HG03342 (cell line): ENCODE measurements around the gene TNRC6B.
"Not testable (repeated sequence)": the region's sequence is repeated elsewhere in the genome, so short reads cannot be mapped to it uniquely, and the experiment has no call there.

ENCODE experiments used
- ATAC-seq: cut with Tn5 transposase; IDR thresholded peaks from one replicate; pipeline ENCODE4 v1.9.1; 2021; ENCODE audit warnings: mild to moderate bottlenecking, moderate library complexity; ENCODE audit not compliant: unreplicated experiment

Gene TNRC6B

DNA sequence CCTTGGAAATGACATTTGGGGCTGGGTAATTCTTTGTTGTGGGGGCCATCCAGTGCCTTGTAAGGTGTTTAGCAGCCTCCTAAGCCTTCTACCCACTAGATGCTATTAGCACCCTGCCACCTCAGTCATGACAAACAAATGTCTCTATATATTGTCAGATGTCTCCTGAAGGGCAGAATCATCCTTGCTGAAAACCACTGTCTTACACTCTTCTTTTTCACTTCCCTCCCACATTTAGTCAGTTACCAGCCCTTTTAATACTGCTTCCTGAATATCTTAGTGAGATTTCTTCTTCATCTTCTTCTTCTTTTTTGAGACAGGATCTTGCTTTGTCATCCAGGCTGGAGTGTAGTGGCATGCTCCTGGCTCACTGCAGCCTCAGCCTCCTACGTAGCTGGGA lies 33.1 kb downstream of the TNRC6B start:
- no peak for ATAC-seq

DNA sequence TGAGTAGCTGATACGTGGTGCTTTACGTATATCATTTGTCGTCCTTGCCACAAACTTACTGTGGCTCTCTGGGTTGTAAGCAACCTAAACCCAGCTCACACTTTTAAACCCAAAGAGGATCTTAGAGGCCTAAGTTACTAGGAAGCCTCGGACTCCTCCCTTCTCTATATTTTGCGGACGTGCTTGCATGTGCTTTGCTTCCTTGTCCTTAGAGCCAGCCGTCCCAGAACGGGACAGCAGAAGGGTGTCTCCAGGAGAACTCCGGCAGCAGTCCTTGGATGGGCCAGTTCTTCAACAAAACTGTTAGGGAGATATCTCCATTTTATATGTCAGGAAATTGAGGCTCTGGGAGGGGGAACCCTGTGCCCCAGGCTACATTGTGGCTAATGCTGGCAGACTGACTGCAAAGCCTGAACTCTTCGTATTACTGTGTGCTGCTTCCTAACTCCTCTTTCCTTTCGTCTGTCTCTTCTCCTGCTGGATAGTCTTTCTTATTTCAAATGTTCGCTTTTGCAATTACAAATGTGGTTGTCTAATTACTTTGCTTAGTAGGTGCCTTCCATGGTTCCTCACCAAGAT lies 33.8 kb downstream of the TNRC6B start:
- ATAC-seq: no peak

- ATAC-seq: no peak
These were observed 34.4 kb downstream of the TNRC6B start for GRCh38 chr22:40212121-40212520.

GRCh38 chr22:40213478-40213877 lies 35.8 kb downstream of the TNRC6B start:
- ATAC-seq: no peak

DNA sequence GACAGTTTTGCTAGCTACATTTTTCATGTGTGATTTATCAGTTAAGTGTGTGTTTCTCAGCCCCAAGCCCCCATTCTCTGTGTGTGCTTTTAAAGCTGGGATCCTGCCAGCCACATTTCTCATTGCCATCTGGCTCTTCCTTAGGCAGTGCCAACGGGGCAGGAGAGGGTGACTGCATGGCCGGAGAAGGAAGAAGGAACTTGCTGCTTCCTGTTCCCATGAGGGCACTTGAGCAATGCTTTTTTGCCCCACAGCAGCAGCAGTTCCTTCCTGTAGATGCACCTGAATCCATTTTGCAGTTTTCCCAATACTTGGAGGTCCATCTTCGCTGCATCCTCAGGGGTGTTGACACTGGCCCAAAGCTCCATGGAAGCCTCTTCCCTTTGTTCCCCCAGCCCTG lies 37.5 kb downstream of the TNRC6B start:
- no peak for ATAC-seq

GRCh38 chr22:40216041-40216756 lies 38.5 kb downstream of the TNRC6B start:
- ATAC-seq: no peak

DNA sequence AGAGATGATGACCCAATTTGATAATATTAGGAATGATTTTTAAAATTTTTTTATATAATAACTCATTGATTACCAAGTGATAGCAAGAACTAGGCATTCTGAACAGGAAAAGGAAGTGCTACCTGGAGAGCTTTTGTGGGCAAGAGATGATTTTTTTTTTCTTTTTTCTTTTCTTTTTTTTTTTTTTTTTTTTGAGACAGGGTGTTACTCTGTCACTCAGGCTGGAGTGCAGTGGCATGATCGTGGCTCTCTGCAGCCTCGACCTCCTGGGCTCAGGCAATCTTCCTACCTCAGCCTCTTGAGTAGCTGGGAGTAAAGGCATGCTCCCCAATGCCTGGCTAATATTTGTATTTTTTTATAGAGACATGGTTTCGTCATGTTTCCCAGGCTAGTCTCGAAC lies 40.4 kb downstream of the TNRC6B start:
- ATAC-seq: no peak

DNA sequence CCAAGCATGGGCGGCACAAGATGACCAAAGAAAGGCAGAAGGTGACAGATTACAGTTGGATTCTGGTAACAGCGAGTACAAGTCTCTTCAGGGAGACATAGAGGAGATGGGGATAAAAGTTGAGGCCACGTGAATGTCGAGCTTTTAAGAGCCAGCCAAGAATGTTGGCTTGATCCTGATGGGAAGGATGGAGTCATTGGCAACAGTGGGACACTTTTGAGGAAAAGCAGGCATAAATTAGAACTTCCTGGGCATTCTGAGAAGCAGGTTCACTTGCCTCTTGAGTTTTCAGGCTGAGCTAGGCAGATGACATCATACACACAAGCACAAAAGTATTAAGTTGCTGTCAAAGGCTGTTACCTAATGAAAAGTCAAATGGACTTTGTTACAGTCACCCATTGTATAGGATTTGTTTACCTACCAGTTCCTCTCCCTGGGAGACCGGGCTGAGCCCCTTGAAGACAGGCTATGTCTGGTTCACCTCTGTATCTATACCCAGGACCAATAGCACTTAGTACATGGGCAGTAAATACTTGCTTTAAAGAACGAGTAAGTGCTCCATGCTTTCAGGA lies 41.1 kb downstream of the TNRC6B start:
- ATAC-seq: no peak

DNA sequence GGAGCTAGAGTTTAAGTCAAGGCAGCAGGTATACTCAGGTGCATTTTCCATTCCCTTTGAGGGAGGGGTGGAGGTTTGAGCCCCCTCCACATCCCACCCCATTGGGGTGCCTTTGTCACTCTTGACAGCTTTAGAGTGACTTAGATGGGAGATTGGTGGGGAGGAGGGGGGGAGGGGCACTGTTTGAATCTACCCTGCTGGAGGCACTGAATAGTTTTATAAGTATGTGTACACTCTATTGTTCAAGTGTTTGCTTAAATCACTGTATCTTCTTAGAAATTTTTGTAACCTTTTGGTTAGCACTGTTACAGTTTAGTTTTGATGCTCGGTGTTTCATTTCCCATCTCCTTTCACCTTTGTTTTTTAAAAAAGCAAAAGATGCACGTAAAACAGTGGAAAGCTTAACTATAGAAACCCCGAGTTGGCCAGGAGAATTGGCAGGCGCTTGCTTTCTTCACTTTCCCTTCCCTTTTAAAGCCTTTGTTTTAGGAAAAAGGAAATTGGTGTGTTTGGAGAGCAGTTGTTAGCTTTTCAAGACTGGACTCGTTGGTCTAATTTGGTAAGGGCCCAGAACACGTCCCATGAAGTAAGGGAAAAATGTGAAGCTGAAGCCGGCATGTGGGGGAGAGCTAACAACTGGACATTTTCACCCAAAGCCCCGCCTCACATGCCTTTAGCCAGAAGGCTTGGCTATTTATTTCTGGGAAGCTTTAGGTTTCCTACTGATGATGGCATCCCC lies 42.8 kb downstream of the TNRC6B start:
- no peak for ATAC-seq

DNA sequence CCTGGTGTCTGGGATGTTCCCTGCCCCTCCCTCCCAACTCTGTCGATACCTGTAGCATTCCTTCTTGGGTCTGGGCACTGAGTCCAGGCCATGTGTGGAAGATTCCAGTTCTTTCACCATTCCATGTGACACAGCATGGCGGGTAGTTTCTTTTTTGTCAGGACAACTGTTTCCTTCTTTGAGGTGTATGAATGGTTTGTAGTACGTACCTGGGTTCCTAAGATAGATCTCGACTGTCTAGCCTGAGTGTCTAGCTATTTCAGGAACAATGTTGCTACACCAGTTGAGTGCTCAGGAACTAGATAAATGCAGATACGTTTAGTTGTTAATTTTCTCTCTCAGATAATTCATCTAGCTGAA lies 43.3 kb downstream of the TNRC6B start:
- no peak for ATAC-seq

GRCh38 chr22:40222979-40223378 lies 45.3 kb downstream of the TNRC6B start:
- not testable (repeated sequence) for ATAC-seq

DNA sequence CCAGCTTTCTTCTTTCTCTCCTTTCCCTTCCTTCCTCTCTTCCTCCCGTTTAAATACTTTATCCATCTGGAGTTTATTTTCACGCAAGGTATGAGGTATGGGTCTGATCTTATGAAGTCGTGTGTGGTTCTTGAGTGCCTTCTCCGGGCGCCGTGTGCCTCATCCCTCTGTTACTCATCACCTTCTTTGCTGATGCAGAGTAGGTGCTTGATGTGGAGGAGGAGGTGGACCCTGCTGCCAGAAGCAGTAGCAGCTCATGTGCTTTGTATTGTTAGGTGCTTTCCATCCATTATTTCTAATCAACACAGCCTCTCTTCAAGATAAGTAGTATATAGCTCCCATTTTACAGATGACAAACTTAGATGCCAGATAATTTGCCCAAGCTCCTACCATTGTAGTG lies 47.0 kb downstream of the TNRC6B start:
- no peak for ATAC-seq

DNA sequence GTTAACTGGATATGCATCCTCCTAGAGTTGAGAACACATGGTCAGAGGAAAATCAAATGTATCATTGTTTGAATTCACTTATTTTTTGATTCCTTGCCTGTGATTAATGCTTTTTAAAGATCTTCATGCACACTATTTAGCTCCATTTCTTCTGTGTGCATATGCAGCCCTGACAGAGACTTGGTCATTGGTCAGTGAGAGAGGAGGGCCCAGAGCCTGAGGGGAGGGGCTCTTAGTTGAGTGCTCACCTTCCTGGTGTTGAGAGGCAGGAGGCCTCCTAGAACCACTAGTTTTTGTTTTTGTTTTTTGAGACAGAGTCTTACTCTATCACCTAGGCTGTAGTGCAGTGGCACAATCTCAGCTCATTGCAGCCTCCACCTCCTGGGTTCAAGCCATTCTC lies 48.9 kb downstream of the TNRC6B start:
- ATAC-seq: no peak

GRCh38 chr22:40231618-40232313 lies 54.0 kb downstream of the TNRC6B start:
- ATAC-seq: no peak

DNA sequence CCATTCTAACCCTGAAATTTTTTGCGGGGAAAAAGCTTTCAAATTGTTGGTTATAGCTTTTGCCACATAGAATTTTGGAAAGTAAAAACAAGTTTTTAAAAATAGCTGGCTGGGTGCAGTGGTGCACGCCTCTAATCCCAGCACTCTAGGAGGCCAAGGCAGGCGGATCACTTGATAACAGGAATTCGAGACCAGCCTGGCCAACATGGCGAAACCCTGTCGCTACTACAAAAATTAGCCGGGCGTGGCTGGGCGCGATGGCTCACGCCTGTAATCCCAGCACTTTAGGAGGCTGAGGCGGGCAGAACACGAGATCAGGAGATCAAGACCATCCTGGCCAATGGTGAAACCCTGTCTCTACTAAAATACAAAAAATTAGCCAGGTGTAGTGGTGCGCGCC lies 54.9 kb downstream of the TNRC6B start:
- ATAC-seq: no peak

- no peak for ATAC-seq
These were observed 56.2 kb downstream of the TNRC6B start for GRCh38 chr22:40233886-40234285.

GRCh38 chr22:40234658-40235057 lies 56.9 kb downstream of the TNRC6B start:
- no peak for ATAC-seq

DNA sequence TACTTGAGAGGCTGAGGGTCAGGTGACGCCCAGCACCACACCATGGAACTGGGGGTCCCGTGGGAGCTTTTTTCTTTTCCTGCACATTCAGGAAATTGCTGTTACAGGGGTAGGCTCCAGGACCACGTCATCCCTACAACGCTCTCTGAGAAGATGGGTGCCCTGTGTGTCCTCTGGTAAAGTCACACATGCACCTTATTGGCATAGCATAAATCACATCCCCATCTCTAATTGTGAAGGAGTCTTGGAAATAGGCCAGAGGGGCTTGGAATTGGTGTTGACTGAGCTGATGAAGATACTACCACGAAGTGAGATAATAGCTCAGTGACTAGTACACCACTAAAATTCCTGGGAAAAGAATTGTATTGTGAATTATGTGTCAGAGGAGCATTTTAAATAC lies 57.6 kb downstream of the TNRC6B start:
- no peak for ATAC-seq

DNA sequence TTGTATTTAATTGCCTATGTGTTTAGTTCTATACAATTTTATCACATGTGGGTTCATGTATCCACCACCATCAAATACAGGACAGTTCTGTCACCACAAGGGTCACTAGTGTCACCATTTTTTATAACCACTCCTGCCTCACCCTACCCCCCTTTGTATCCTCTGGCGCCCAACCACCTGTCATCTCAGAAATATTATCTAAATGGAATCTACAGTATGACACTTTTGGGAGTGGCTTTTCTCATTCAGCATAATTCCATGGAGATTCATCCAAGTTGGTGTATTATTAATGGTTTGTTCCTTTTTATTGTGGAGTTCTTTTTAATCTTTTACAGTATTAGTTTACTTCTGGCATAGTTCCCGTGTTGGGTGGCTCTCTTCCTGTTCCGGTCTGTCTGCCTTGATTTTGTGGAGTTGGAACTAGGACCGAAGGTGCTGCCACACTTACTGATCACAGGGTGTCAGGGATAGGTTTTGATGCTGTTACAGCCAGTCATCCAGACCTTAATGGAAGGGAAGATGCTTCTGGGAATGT lies 58.5 kb downstream of the TNRC6B start:
- ATAC-seq: no peak

GRCh38 chr22:40237241-40237640 lies 59.5 kb downstream of the TNRC6B start:
- no peak for ATAC-seq

DNA sequence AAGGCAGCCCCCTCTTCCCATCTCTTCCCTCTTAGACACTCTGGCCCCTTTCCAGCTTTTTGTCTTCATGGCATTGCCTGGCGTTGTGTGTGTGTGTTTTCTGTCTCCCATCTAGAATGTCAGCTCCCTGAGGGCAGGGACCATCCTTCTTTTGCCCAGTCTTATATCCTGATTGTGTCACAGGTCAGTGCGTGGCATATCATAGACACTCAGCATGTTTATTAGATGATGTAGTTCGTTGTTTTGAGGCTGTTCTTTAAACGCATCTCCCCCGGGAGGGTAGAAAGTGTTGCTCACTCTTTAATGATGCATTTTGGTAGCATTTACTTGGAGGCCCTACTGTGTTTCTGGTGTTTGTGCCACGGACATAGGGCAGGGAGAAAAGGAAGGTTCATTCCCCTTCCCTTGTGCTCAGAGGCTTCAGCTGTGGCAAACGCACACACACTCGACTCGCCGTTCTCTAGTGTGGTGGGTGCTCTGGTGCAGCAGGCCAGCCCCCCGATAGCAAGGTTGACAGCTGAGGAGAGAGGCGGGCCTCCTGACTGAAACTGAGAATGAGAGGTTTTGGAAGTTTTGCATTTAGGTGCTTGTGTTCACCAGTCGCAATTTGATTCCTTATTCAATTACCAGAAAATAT lies 60.2 kb downstream of the TNRC6B start:
- no peak for ATAC-seq
